Esophagus squamous epithelium (tissue), 4 donors: ENCODE results near the gene PNPLA5.

Experiments
- CTCF ChIP-seq, 6 experiments: fragments of 450-650 bp in 4 of 6; fragments of 200-600 bp in 2 of 6; sonication (generic) in 2 of 6; IDR thresholded peaks; one replicate each; pipeline ENCODE4 v1.5.1; 2016 to 2019; ENCODE audit warnings: antibody characterized with exemption in 6 of 6, mild to moderate bottlenecking in 4 of 6, moderate library complexity in 4 of 6
- POLR2A ChIP-seq, 4 donors: fragments of 450-650 bp; IDR thresholded peaks; one replicate each; pipeline ENCODE4 v1.6.1; 2017; ENCODE audit warnings: antibody characterized with exemption in 4 of 4, mild to moderate bottlenecking in 4 of 4, moderate library complexity in 3 of 4

- TF ChIP-seq CTCF (IDR thresholded peaks at IDR 0.05), result no peak
- no peak for TF ChIP-seq POLR2A (IDR thresholded peaks at IDR 0.05)
Measured at GRCh38 chr22:43882122-43882767, 9.6 kb downstream of the PNPLA5 start.
